Rectal smooth muscle tissue (tissue), 1 donor: Measurements from ENCODE around the gene CST7.

Source experiments
- H3K27ac ChIP-seq: one replicate; pipeline ENCODE4 v1.7.0; 2013; ENCODE audit warnings: low read depth, low read length, inconsistent platforms
- H3K27me3 ChIP-seq: one replicate; pipeline ENCODE4 v1.7.0; 2013; ENCODE audit warnings: low read length; ENCODE audit not compliant: control insufficient read depth, insufficient read depth
- H3K36me3 ChIP-seq: one replicate; pipeline ENCODE4 v1.7.0; 2013; ENCODE audit warnings: low read length; ENCODE audit not compliant: control insufficient read depth, insufficient read depth
- H3K4me1 ChIP-seq: one replicate; pipeline ENCODE4 v1.7.0; 2013; ENCODE audit warnings: low read length; ENCODE audit not compliant: control insufficient read depth, insufficient read depth
- H3K4me3 ChIP-seq: one replicate; pipeline ENCODE4 v1.7.0; 2013; ENCODE audit warnings: low read length
- H3K9ac ChIP-seq: one replicate; pipeline ENCODE4 v1.7.0; 2013; ENCODE audit warnings: low read length

Gene CST7

DNA sequence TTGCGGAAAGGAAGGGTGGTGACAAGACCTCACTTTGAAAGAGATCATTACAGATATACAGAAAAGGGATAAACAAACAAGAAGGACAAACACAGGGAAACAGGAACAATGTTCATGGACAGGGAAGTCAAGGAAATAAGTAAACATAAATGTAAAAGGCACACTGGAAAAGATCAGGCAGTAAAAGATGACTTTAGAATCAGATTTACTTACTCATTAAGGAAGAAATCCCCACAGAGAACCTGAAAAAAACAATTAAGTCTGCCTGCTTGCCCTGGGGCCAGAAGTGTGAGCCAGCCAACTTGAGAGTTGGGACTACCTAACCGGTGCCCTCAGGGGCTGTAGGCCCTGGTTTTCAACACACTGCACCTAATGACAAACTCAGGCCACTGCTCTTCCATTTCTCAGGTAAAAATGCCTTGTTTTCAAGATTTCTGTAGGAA lies 41.8 kb downstream of the CST7 start:
- H3K27me3 ChIP-seq: no peaks in the 10 kb centered on the region
- H3K4me1 ChIP-seq: peaks cover 17% of the 10 kb centered on the region
- H3K4me3 ChIP-seq: no peak overlapping the region
- H3K36me3 ChIP-seq: no peaks in the 10 kb centered on the region
- no peak overlapping the region for H3K9ac ChIP-seq
- no peak overlapping the region for H3K27ac ChIP-seq

GRCh38 chr20:24991897-24992486 lies 42.9 kb downstream of the CST7 start:
- H3K27ac ChIP-seq: peak overlapping the region; percentile 92
- peak overlapping the region; percentile 80 for H3K9ac ChIP-seq
- peaks cover 25% of the 10 kb centered on the region for H3K4me1 ChIP-seq
- peak overlapping the region; percentile 92 for H3K4me3 ChIP-seq
- no peaks in the 10 kb centered on the region for H3K36me3 ChIP-seq
- H3K27me3 ChIP-seq: no peaks in the 10 kb centered on the region

- H3K27me3 ChIP-seq: no peaks in the 10 kb centered on the region
- no peaks in the 10 kb centered on the region for H3K36me3 ChIP-seq
- peak within 1 kb of the TSS; percentile 81 for H3K9ac ChIP-seq
- H3K27ac ChIP-seq: peak within 1 kb of the TSS; percentile 92
- H3K4me1 ChIP-seq: peaks cover 25% of the 10 kb centered on the region
- peak within 1 kb of the TSS; percentile 92 for H3K4me3 ChIP-seq
These were observed 43.6 kb downstream of the CST7 start, which contains the start of gene APMAP for GRCh38 chr20:24992487-24993205. APMAP (minus strand) TSS chr20:24992751; CDS start chr20:24992688, 63 bp downstream.

GRCh38 chr20:24993337-24994185 lies 44.5 kb downstream of the CST7 start:
- Histone ChIP-seq H3K36me3 (no peaks in the 10 kb centered on the region), H3K27me3 (no peaks in the 10 kb centered on the region), H3K4me3 (peak overlapping the region; percentile 76), H3K27ac (peak overlapping the region; percentile 92), H3K4me1 (peaks cover 25% of the 10 kb centered on the region), H3K9ac (no peak overlapping the region)

GRCh38 chr20:24994186-24994465 lies 45.1 kb downstream of the CST7 start:
- Histone ChIP-seq H3K27ac (peak overlapping the region; percentile 29), H3K9ac (no peak overlapping the region), H3K4me1 (peaks cover 25% of the 10 kb centered on the region)

DNA sequence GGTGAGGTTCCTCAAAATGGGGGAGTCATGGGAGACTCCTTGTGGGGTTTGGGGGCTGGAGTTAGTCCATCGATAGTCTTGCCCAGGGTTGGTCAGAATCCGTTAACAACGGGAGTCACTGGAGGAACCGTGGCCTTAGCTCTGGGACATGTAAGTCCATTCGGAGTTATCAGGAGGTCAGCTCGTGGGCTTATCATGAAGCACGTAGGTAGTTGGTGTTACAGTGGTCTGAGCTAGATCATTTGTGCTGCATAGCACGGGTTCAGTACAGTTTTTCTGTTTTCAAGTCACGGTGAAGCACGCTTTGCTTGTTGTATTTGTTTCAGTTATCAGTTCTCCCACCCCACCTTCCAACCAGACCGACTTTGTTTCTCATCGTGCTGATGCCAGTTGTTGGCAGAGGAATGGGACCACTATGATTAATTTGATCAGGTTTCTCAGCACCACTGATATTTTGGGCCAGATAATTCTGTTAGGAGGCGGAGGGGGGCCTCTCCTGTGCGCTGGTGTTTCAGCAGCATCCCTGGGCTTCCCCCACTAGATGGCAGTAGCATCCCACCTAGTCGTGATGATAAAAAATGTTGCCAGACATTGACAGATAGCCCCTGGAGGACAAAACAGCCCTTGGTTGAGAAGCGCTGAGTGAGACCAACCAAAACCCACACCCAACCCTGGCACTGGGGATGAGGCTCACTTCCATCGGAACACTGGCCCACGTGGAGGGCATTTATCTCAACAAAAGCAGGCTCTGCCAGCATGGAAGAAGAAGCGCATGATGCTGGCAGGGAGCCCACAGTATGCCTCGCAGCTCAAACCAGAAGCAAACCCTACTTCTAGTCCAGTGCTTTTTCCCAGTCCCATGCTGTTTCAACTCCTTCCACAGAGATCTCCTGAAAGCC lies 45.6 kb downstream of the CST7 start:
- H3K36me3 ChIP-seq: no peaks in the 10 kb centered on the region
- H3K9ac ChIP-seq: no peak overlapping the region
- peak overlapping the region; percentile 55 for H3K27ac ChIP-seq
- peaks cover 25% of the 10 kb centered on the region for H3K4me1 ChIP-seq
- H3K27me3 ChIP-seq: no peaks in the 10 kb centered on the region
- peak overlapping the region; percentile 58 for H3K4me3 ChIP-seq

More at GRCh38 chr20:24994186-24994465, 45.1 kb downstream of the CST7 start:
- Histone ChIP-seq H3K4me3 (no peak overlapping the region), H3K36me3 (no peaks in the 10 kb centered on the region), H3K27me3 (no peaks in the 10 kb centered on the region)

GRCh38 chr20:24995741-24996448 lies 46.8 kb downstream of the CST7 start:
- H3K36me3 ChIP-seq: no peaks in the 10 kb centered on the region
- H3K27me3 ChIP-seq: no peaks in the 10 kb centered on the region
- peaks cover 33% of the 10 kb centered on the region for H3K4me1 ChIP-seq
- H3K4me3 ChIP-seq: no peak overlapping the region
- no peak overlapping the region for H3K9ac ChIP-seq
- H3K27ac ChIP-seq: peak overlapping the region; percentile 59

- Histone ChIP-seq H3K27me3 (no peaks in the 10 kb centered on the region), H3K9ac (no peak overlapping the region), H3K4me1 (peaks cover 30% of the 10 kb centered on the region), H3K36me3 (no peaks in the 10 kb centered on the region), H3K4me3 (no peak overlapping the region), H3K27ac (no peak overlapping the region)
These were observed 47.6 kb downstream of the CST7 start for GRCh38 chr20:24996449-24997377.

DNA sequence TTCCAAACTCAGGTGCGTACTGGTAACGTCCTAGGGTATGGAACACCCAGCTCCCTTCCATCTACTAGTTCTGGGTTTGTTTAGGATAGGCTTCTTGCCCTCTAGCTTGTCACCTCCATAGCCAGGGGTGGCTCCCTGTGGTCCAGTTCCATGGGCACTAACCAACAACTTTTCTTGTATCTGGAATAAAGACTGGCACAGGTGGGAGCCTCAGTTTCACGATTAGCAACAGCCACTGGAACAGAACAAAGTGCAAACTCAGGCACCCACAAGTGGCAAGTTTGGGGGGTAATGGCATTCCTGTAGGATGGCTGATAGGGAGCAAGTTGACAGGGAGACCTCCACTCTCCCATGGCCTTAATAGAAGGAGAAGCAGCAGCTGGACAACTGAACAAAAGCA lies 49.1 kb downstream of the CST7 start:
- H3K36me3 ChIP-seq: no peaks in the 10 kb centered on the region
- peaks cover 28% of the 10 kb centered on the region for H3K4me1 ChIP-seq
- no peaks in the 10 kb centered on the region for H3K27me3 ChIP-seq
- H3K9ac ChIP-seq: no peak overlapping the region
- no peak overlapping the region for H3K4me3 ChIP-seq
- peak overlapping the region; percentile 56 for H3K27ac ChIP-seq

DNA sequence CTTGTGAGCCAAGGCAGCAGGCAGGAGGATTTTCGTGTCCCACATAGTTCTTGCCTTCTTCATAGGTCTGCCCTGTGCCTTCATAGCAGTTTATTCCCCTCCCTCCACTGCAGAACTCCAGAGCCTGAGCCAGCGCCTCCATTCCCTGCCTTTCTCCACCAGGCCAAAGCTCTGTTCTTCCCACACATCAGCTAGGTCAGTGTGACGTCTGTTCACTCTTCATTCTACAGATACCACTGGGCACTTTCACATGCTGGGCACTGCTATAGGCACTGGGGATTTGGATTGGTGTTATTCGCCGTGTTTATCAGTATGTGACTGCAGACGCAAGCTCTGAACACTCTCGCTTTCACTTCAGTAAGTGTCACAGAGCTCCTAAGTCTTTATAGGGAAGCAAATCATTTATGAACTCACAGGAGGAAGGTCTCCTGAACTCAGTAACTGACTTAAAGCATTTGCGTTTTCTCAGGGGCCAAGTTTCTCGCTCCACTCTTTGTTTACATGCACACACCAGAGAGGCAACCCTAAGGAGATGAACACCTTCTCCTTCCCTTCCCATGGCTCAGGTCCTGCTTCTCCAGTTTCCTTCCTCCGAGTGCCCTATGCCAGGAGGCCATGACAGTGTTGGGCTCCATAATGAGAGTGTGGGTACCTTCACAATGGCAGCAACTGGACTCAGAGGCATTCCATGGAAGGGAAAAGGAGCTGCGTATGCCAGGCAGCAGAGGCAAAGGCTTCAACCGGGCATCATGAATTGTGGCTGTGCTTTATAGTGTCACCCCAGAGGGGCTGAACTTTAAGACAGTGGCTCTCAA lies 49.8 kb downstream of the CST7 start:
- Histone ChIP-seq H3K27me3 (no peaks in the 10 kb centered on the region), H3K4me3 (no peak overlapping the region), H3K27ac (peak overlapping the region; percentile 56), H3K4me1 (peaks cover 27% of the 10 kb centered on the region), H3K9ac (no peak overlapping the region), H3K36me3 (no peaks in the 10 kb centered on the region)
